HepG2 (cell line): ENCODE measurements around the gene AP2S1. TPM values are rescaled to one million over a fixed set of nuclear protein-coding genes. Genes with fewer than 3 reads are reported as not detected.

Experiments
- AKAP8 ChIP-seq: sonication (generic); formaldehyde crosslinking; IDR thresholded peaks from 2 replicates; pipeline ENCODE4 v1.5.1; 2020; ENCODE audit warnings: mild to moderate bottlenecking, missing genetic modification reagents
- ATF5 ChIP-seq: sonication (generic); formaldehyde crosslinking; IDR thresholded peaks from 2 replicates; pipeline ENCODE4 v1.4.0; 2020; ENCODE audit warnings: mild to moderate bottlenecking, low read depth, missing genetic modification reagents
- DPF2 ChIP-seq: sonication (generic); formaldehyde crosslinking; IDR thresholded peaks from 2 replicates; pipeline ENCODE4 v1.4.0; 2020; ENCODE audit warnings: mild to moderate bottlenecking, low read depth, missing genetic modification reagents, borderline replicate concordance
- ELF1 ChIP-seq: sonication (generic); formaldehyde crosslinking; IDR thresholded peaks from 2 replicates; pipeline ENCODE4 v1.4.0; 2020; ENCODE audit warnings: missing genetic modification reagents
- HNF1B ChIP-seq: sonication (generic); formaldehyde crosslinking; IDR thresholded peaks from 2 replicates; pipeline ENCODE4 v1.5.1; 2020; ENCODE audit warnings: mild to moderate bottlenecking, moderate library complexity, missing genetic modification reagents
- MBD4 ChIP-seq: IDR thresholded peaks from 2 replicates; pipeline ENCODE4 v1.6.1; 2012; ENCODE audit warnings: low read length, inconsistent platforms, borderline replicate concordance
- NFIC ChIP-seq: IDR thresholded peaks from 2 replicates; pipeline ENCODE4 v1.6.1; 2012; ENCODE audit warnings: mild to moderate bottlenecking, low read length, inconsistent platforms
- STAG1 ChIP-seq: sonication (generic); formaldehyde crosslinking; IDR thresholded peaks from 2 replicates; pipeline ENCODE4 v1.4.0; 2020; ENCODE audit warnings: missing genetic modification reagents
- ZNF292 ChIP-seq: sonication (generic); formaldehyde crosslinking; IDR thresholded peaks from 2 replicates; pipeline ENCODE4 v1.8.1; 2022; ENCODE audit warnings: mild to moderate bottlenecking, low read depth, missing genetic modification reagents, borderline replicate concordance
- ZNF331 ChIP-seq: sonication (generic); formaldehyde crosslinking; IDR thresholded peaks from 2 replicates; pipeline ENCODE4 v1.4.0; 2020; ENCODE audit warnings: missing genetic modification reagents
- ZNF407 ChIP-seq: sonication (generic); formaldehyde crosslinking; IDR thresholded peaks from one replicate; pipeline ENCODE4 v1.5.1; 2020; ENCODE audit warnings: mild to moderate bottlenecking, missing genetic modification reagents; ENCODE audit errors: not compliant biosample characterization
- ZNF776 ChIP-seq: sonication (generic); formaldehyde crosslinking; IDR thresholded peaks from 2 replicates; pipeline ENCODE4 v1.4.0; 2020; ENCODE audit warnings: mild to moderate bottlenecking, missing genetic modification reagents
- ZNF777 ChIP-seq: sonication (generic); formaldehyde crosslinking; IDR thresholded peaks from 2 replicates; pipeline ENCODE4 v1.4.0; 2020; ENCODE audit warnings: missing genetic modification reagents
- ZXDC ChIP-seq: sonication (generic); formaldehyde crosslinking; IDR thresholded peaks from 2 replicates; pipeline ENCODE4 v1.5.0; 2020; ENCODE audit warnings: mild to moderate bottlenecking, missing genetic modification reagents
- polyA plus RNA-seq, 8 experiments: library from polyadenylated mRNA; depleted of rRNA in 3 of 8; stranded (reverse) in 7 of 8; unstranded in 1 of 8; fragments of >200 nt; fragmentation: Illumina TruSeq in 4 of 8; extraction: Trizol in 4 of 8; gene quantifications; 2 replicates each; pipeline versions ENCODE4 v1.2.1 to v1.2.3, GENCODE V29; 2011 to 2016; ENCODE audit warnings: low read depth in 4 of 8, missing spikeins in 1 of 8, mixed read lengths in 1 of 8; ENCODE audit not compliant: insufficient read depth in 1 of 8
- total RNA-seq, 5 experiments: library from RNA; depleted of rRNA; stranded (reverse); fragments of >200 nt; fragmentation: Illumina TruSeq; extraction: Trizol; gene quantifications; 2 replicates each; pipeline ENCODE4 v1.2.3, GENCODE V29; 2016; ENCODE audit warnings: low read depth in 1 of 5
- TF ChIP-seq, protein P1 (sequence below): sonication (generic); formaldehyde crosslinking; IDR thresholded peaks from 2 replicates; pipeline ENCODE4 v1.5.0; 2020; ENCODE audit warnings: missing genetic modification reagents

AP2S1 gene
- total and polyA plus RNA-seq, 2 of the 13 experiments (the other 11 are each of a cell fraction or from before 2014, with no cell fraction given), result 45.2 to 86.1 TPM

GRCh38 chr19:46840498-46840942 is 10.1 kb downstream of the AP2S1 start (continued):
- no peak for TF ChIP-seq ATF5 (CRISPR knock-in tag)
- no peak for TF ChIP-seq NFIC
- TF ChIP-seq STAG1 (CRISPR knock-in tag), result peak; percentile 90
- TF ChIP-seq ZNF407, result no peak
- peak; percentile 39; the same call in 1 of the 2 replicates for TF ChIP-seq HNF1B
- TF ChIP-seq ZXDC (CRISPR knock-in tag), result no peak
- no peak for TF ChIP-seq ZNF331 (CRISPR knock-in tag)
- no peak for TF ChIP-seq ELF1 (CRISPR knock-in tag)
- TF ChIP-seq, protein P1, sequence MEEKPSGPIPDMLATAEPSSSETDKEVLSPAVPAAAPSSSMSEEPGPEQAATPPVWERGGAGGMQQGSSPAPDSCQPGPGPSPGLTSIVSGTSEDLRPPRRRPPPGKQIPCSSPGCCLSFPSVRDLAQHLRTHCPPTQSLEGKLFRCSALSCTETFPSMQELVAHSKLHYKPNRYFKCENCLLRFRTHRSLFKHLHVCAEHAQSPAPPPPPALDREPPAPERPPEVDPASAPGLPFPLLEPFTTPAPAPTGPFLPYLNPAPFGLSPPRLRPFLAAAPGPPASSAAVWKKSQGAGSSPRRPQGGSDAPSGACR (CRISPR knock-in tag), result no peak
- TF ChIP-seq ZNF777 (CRISPR knock-in tag), result no peak
- TF ChIP-seq DPF2 (CRISPR knock-in tag), result no peak
- no peak for TF ChIP-seq ZNF292
- no peak for TF ChIP-seq AKAP8 (CRISPR knock-in tag)
- TF ChIP-seq ZNF776 (CRISPR knock-in tag), result no peak
- no peak for TF ChIP-seq MBD4
